GM08714 (cell line): Measurements from ENCODE around the gene ANAPC2.

Experiments used
- H3K4me3 ChIP-seq: fragments of 200-500 bp; sonication (Bioruptor generic); 2 replicates; pipeline ENCODE4 v1.5.1; 2014; ENCODE audit warnings: mild to moderate bottlenecking, low read length, inconsistent platforms
- ZNF274 ChIP-seq: IDR thresholded peaks from 2 replicates; pipeline ENCODE4 v1.6.1; 2012; ENCODE audit warnings: mild to moderate bottlenecking, low read depth, low read length

The ANAPC2 gene

GRCh38 chr9:137185921-137186320 is 2.4 kb downstream of the ANAPC2 start:
- H3K4me3 ChIP-seq = no peak overlapping the region
- TF ChIP-seq ZNF274 = no peak

DNA sequence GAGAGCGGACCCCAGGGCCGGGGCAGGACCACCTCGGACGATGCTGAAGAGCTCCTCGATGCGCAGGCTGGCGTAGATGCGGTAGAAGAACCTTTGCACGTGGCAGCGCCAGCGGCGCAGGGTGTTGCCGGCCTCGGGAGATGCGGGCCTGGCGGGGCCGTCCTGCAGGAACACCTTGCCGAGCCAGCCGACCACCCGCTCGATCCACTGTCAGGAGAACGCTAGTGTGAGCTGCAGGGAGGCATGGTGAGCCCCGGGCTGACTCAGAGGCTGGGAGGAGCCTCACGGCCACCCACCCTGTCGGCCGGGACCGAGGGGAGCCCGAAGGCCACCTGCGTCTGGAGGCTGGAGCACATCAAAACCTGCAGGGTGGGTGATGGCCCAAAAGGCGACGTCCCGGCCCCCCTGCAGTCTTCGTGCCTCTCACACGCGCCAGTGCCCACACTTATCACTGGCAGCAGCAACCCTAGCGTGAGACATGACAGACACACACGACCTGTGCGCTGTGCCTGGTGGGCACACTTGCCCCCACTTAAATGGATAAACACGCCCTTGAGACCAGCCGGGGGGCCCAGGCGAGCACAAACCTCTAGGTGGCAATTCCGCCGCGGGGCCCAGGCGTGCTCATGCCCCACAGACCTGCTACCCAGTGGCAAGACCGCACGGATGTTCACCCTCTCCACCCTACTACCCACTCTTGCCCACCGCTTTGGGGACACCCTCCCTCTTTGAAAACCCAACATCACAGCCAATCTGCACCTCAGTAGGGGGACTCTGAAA is 3.3 kb downstream of the ANAPC2 start:
- H3K4me3 ChIP-seq = no peak overlapping the region
- TF ChIP-seq ZNF274 = no peak

- no peak overlapping the region for H3K4me3 ChIP-seq
- TF ChIP-seq ZNF274 = no peak
These were observed 4.3 kb downstream of the ANAPC2 start for GRCh38 chr9:137183980-137184595.

GRCh38 chr9:137182836-137183235 is 5.5 kb downstream of the ANAPC2 start:
- no peak overlapping the region for H3K4me3 ChIP-seq

GRCh38 chr9:137181680-137182079 is 6.7 kb downstream of the ANAPC2 start:
- H3K4me3 ChIP-seq = no peak overlapping the region
- TF ChIP-seq ZNF274 = no peak

More at GRCh38 chr9:137182836-137183235, 5.5 kb downstream of the ANAPC2 start:
- TF ChIP-seq ZNF274 = no peak

DNA sequence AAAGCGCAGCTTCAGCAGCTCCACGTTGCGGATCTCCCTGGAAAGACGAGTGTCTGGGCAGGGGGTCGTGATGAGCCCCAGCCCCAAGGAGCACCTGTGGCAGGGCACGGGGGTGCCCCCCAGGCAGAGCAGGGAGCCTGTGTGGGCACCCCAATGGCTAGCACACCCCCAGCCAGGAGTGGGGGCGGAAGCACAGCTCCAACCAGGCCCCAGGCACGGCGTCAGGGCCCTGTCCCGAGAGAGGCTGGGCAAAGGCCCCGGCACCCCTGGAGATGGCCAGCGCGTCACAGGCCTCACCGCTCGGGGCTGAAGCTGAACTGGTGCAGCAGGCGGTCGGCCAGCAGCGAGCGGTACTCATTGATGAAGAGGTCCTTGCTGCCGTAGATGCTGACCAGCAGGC is 7.9 kb downstream of the ANAPC2 start:
- no peak overlapping the region for H3K4me3 ChIP-seq

GRCh38 chr9:137179761-137180160 is 8.6 kb downstream of the ANAPC2 start:
- no peak for TF ChIP-seq ZNF274

More for the DNA sequence above, 7.9 kb downstream of the ANAPC2 start:
- TF ChIP-seq ZNF274 = no peak

DNA sequence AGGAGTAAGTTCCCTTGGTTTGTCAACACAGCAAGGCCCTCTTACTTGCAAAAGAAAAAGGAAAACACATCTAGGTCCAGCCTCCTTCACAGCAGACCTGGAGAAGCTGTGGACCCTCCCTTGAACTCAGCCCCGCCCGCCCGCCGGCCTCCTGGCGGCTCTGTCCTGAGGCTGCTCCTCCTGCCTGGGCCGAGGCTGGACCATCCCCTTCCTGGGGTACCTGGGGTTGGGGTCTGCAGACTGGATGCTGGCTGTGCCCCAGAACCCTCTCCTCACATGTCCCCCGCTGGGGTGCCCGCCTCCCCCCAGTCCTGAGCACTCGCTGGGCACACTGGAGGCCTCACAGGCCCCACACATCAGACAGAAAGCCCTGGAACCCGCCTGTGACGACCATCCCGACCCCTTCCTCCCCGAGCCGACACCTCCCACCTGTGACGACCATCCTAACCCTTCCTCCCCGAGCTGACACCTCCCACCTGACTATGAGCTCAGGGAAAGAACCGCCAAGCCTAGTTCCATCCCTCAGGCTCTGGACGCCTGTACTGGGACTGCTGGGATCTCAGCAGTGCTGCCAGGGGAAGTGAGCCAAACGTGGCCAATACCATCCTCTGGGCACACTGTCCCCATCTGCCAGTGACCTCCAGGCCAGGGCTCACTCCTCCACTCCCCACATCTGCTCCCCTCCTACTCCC is 9.3 kb downstream of the ANAPC2 start:
- H3K4me3 ChIP-seq = no peak overlapping the region
- no peak for TF ChIP-seq ZNF274

More at GRCh38 chr9:137179761-137180160, 8.6 kb downstream of the ANAPC2 start:
- no peak overlapping the region for H3K4me3 ChIP-seq

DNA sequence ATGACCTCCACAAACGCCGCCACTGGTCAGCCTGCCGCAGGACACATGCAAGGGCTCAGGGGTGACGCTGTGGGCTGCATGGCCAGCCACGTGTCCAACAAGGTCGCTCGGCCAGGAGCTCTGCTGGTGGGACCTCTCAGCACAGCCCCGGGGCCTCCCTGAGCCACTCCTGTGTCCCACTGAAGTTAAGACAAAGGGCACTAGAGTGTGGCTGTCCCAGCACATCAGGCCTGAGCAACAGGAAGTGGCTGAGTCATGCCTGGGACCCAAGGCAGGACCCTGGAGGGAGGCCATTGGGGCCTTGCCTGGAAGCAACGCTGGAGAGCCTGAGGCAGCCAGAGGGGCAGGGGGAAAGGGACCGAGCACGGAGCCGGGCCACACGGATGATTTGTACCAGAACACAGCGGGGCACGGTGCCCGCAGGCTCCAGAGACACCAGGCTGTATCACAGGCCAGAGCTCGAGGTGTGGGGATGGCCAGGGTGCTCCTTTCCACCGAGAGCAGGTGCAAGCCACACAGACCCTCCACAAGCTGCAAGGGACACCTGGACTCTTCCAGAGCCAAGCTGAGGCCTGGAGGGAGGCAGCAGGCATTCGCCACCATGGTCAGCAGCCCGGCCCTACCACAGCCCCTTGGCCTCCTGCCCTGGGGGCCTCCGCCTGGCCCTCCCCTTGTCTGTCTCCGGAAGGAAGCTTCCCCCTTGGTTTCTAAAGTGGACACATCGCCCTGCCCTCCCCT is 10.0 kb downstream of the ANAPC2 start:
- H3K4me3 ChIP-seq = no peak overlapping the region
- TF ChIP-seq ZNF274 = no peak

- H3K4me3 ChIP-seq = no peak overlapping the region
- TF ChIP-seq ZNF274 = no peak
These were observed 11.8 kb downstream of the ANAPC2 start for GRCh38 chr9:137176302-137177182.

- no peak overlapping the region for H3K4me3 ChIP-seq
- TF ChIP-seq ZNF274 = no peak
These were observed 12.9 kb downstream of the ANAPC2 start for GRCh38 chr9:137175345-137175961.

DNA sequence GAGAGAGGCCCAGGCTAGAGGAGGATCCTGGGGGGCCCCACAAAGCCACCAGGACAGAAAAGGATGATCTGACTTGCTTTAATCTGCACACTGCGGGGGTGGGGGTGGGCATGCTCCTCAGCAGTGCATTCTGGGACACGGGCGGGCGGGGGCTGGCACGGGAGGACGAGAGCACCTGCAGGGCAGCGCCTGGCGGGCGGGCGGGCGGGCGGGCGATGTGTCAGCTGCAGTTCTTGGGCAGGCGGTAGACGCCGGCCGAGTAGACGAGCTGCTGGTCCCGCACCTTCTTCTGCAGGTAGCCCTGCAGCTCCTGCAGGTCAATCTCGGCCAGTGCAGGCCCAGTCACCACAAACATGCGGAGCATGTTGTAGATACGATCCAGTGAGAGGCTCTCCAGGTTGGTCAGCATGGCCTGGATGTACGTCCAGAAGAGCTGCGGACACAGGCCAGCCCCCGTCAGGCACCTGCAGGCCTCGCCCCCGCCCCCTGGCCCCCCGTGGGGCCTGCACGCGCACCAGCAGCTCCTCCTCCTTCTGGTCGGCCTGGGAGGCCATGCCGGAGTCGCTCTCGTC is 13.6 kb downstream of the ANAPC2 start:
- H3K4me3 ChIP-seq = no peak overlapping the region
- TF ChIP-seq ZNF274 = no peak
